Sigmoid colon (tissue), 7 donors: ENCODE measurements around the gene ATG13. TPM values are rescaled to one million over a fixed set of nuclear protein-coding genes. Genes with fewer than 3 reads are reported as not detected.

ENCODE experiments used
- DNase-seq: peaks from one replicate; pipeline ENCODE4 v3.0.0-alpha.2; 2019
- H3K27ac ChIP-seq, 4 donors: fragments of 200-600 bp; sonication (generic); one replicate each; pipeline ENCODE4 v1.5.1; 2016 to 2019; ENCODE audit warnings: mild to moderate bottlenecking in 1 of 4
- H3K27me3 ChIP-seq, 3 donors: fragments of 200-600 bp; sonication (generic); one replicate each; pipeline ENCODE4 v1.5.1; 2019; ENCODE audit warnings: mild to moderate bottlenecking in 1 of 3
- H3K36me3 ChIP-seq, 4 donors: fragments of 200-600 bp; sonication (generic); one replicate each; pipeline ENCODE4 v1.5.1; 2016 to 2019
- H3K4me1 ChIP-seq, 4 donors: fragments of 200-600 bp; sonication (generic); one replicate each; pipeline ENCODE4 v1.5.1; 2017 to 2019
- H3K4me3 ChIP-seq, 4 donors: fragments of 200-600 bp; sonication (generic); one replicate each; pipeline ENCODE4 v1.5.1; 2017 to 2019; ENCODE audit warnings: mild to moderate bottlenecking in 2 of 4, moderate library complexity in 1 of 4
- H3K9me3 ChIP-seq, 4 donors: fragments of 200-600 bp in 3 of 4; sonication (generic) in 3 of 4; one replicate each; pipeline versions ENCODE4 v1.5.1 to v1.6.1; 2013 to 2019
- CTCF ChIP-seq, 4 experiments: fragments of 450-650 bp in 3 of 4; fragments of 200-600 bp in 1 of 4; IDR thresholded peaks; one replicate each; pipeline ENCODE4 v1.5.1; 2016 to 2019; ENCODE audit warnings: antibody characterized with exemption in 4 of 4, mild to moderate bottlenecking in 3 of 4, moderate library complexity in 2 of 4
- EP300 ChIP-seq, 4 donors: sonication (generic); formaldehyde crosslinking; IDR thresholded peaks; one replicate each; pipeline ENCODE4 v1.6.1; 2017; ENCODE audit warnings: antibody characterized with exemption in 4 of 4
- POLR2A ChIP-seq, 2 donors: fragments of 450-650 bp; IDR thresholded peaks; one replicate each; pipeline ENCODE4 v1.6.1; 2016; ENCODE audit warnings: antibody characterized with exemption in 2 of 2, mild to moderate bottlenecking in 2 of 2, moderate library complexity in 2 of 2
- POLR2AphosphoS5 ChIP-seq, 4 donors: sonication (generic); formaldehyde crosslinking; IDR thresholded peaks; one replicate each; pipeline ENCODE4 v1.6.1; 2017; ENCODE audit warnings: antibody characterized with exemption in 4 of 4
- WGBS, 2 donors: extraction: QIAGEN DNeasy Blood & Tissue Kit; methylation state at CpG; one replicate each; pipeline ENCODE4 v1.1.7; 2013; 5-methylcytosine and 5-hydroxymethylcytosine counted together
- intact Hi-C: fragments of 100-400 bp; cut with DNase I; formaldehyde crosslinking; loops from one replicate; pipeline ENCODE4 v1.15.1; 2023
- polyA plus RNA-seq, 3 donors: library from polyadenylated mRNA; stranded (reverse); fragments of 200-250 nt; gene quantifications; one replicate each; pipeline ENCODE4 v1.2.3, GENCODE V29; 2013
- total RNA-seq, 4 donors: library from RNA; depleted of rRNA; stranded (reverse); fragments of >200 nt; gene quantifications; one replicate each; pipeline ENCODE4 v1.1.0, GENCODE V29; 2016
- donor health status: healthy with polysubstance abuse.
- donor health status: Bipolar disorder and iron deficiency.
- donor health status: healthy.

ATG13 gene
- total and polyA plus RNA-seq, 7 donors = 27.6 to 96.4 (median 48.5) TPM

GRCh38 chr11:46588131-46588530, 29.2 kb upstream of the ATG13 start:
- TF ChIP-seq EP300 (IDR thresholded peaks at IDR 0.05) = no peak
- TF ChIP-seq CTCF (IDR thresholded peaks at IDR 0.05) = no peak
- no peak for TF ChIP-seq POLR2A (IDR thresholded peaks at IDR 0.05)
- TF ChIP-seq POLR2AphosphoS5 (IDR thresholded peaks at IDR 0.05) = no peak

GRCh38 chr11:46588915-46589314, 28.4 kb upstream of the ATG13 start:
- no peak overlapping the region for H3K27ac ChIP-seq
- no peak for DNase-seq
- peaks cover 0 to 10% (median 0%) of the 10 kb centered on the region in 4 donors for H3K36me3 ChIP-seq
- peaks cover 0 to 43% (median 36%) of the 10 kb centered on the region in 4 donors for H3K4me1 ChIP-seq
- H3K4me3 ChIP-seq = no peak overlapping the region
- TF ChIP-seq EP300 (IDR thresholded peaks at IDR 0.05) (no peak), CTCF (IDR thresholded peaks at IDR 0.05) (no peak), POLR2A (IDR thresholded peaks at IDR 0.05) (no peak), POLR2AphosphoS5 (IDR thresholded peaks at IDR 0.05) (no peak)
- no peaks in the 10 kb centered on the region for H3K27me3 ChIP-seq
- intact Hi-C loops = no loop called here
- no peaks in the 10 kb centered on the region for H3K9me3 ChIP-seq

More at GRCh38 chr11:46588131-46588530, 29.2 kb upstream of the ATG13 start:
- 84 to 88% methylated on average over 5 of the region's 5 CpGs for WGBS, 2 donors
- no peaks in the 10 kb centered on the region for H3K27me3 ChIP-seq
- peaks cover 0 to 43% (median 34%) of the 10 kb centered on the region in 4 donors for H3K4me1 ChIP-seq
- no peak overlapping the region for H3K4me3 ChIP-seq
- H3K27ac ChIP-seq = no peak overlapping the region
- peaks cover 0 to 10% (median 0%) of the 10 kb centered on the region in 4 donors for H3K36me3 ChIP-seq
- no peaks in the 10 kb centered on the region for H3K9me3 ChIP-seq
- intact Hi-C loops = no loop called here
- no peak for DNase-seq

- WGBS, 2 donors = 40 to 76% methylated on average over 11 of the region's 11 CpGs
- no peak for TF ChIP-seq POLR2A (IDR thresholded peaks at IDR 0.05)
- TF ChIP-seq POLR2AphosphoS5 (IDR thresholded peaks at IDR 0.05) = no peak
- no peak for TF ChIP-seq EP300 (IDR thresholded peaks at IDR 0.05)
- TF ChIP-seq CTCF (IDR thresholded peaks at IDR 0.05) = no peak
- H3K9me3 ChIP-seq = no peaks in the 10 kb centered on the region
- intact Hi-C loops = no loop called here
- peaks cover 0 to 49% (median 41%) of the 10 kb centered on the region in 4 donors for H3K4me1 ChIP-seq
- DNase-seq = no peak
- H3K36me3 ChIP-seq = peaks cover 0 to 10% (median 0%) of the 10 kb centered on the region in 4 donors
- H3K27me3 ChIP-seq = no peaks in the 10 kb centered on the region
- no peak overlapping the region for H3K27ac ChIP-seq
- no peak overlapping the region for H3K4me3 ChIP-seq
These were observed 26.4 kb upstream of the ATG13 start for GRCh38 chr11:46590740-46591605.

GRCh38 chr11:46593550-46594373, 23.6 kb upstream of the ATG13 start, which contains the start of gene AMBRA1:
Gene AMBRA1 (minus strand): TSS chr11:46594023. CDS start chr11:46548380, 45,643 bp downstream.
- 2% methylated on average over 54 of the region's 54 CpGs for WGBS, 2 donors

More at GRCh38 chr11:46593550-46594373, 23.6 kb upstream of the ATG13 start, which contains the start of gene AMBRA1:
- Histone ChIP-seq H3K27ac (peak within 1 kb of the TSS; percentile 83 to 88 (median 86)), H3K36me3 (no peaks in the 10 kb centered on the region), H3K4me1 (peaks cover 0 to 49% (median 38%) of the 10 kb centered on the region in 4 donors), H3K4me3 (peak within 1 kb of the TSS; percentile 85 to 99 (median 94)), H3K9me3 (no peaks in the 10 kb centered on the region), H3K27me3 (no peaks in the 10 kb centered on the region)
- TF ChIP-seq POLR2AphosphoS5 (IDR thresholded peaks at IDR 0.05) (peak; percentile 67 to 85 (median 78)), POLR2A (IDR thresholded peaks at IDR 0.05) (peak; percentile 44 to 51), EP300 (IDR thresholded peaks at IDR 0.05) (no peak), CTCF (IDR thresholded peaks at IDR 0.05) (no peak)
- peak; percentile 91 for DNase-seq
- intact Hi-C loops = no loop called here
